Uterus (tissue), 4 donors: Measurements from ENCODE around the gene CARNS1. TPM values are rescaled to one million over a fixed set of nuclear protein-coding genes. Genes with fewer than 3 reads are reported as not detected.

ENCODE experiments used
- DNase-seq, 2 donors: peaks; one replicate each; pipeline ENCODE4 v3.0.0-alpha.2; 2019 to 2020
- H3K27ac ChIP-seq, 2 donors: fragments of 200-600 bp; sonication (generic); 1 replicate in 1 of 2; 2 replicates in 1 of 2; pipeline ENCODE4 v1.5.1; 2016 to 2018
- H3K27me3 ChIP-seq, 2 donors: fragments of 200-600 bp; sonication (generic); one replicate each; pipeline ENCODE4 v1.5.1; 2018 to 2019; ENCODE audit warnings: control low read depth in 1 of 2
- H3K36me3 ChIP-seq, 2 donors: fragments of 200-600 bp; sonication (generic); one replicate each; pipeline ENCODE4 v1.5.1; 2019; ENCODE audit warnings: control low read depth in 1 of 2
- H3K4me1 ChIP-seq, 2 donors: fragments of 200-600 bp; sonication (generic); one replicate each; pipeline ENCODE4 v1.5.1; 2018 to 2019; ENCODE audit warnings: control low read depth in 1 of 2
- H3K4me3 ChIP-seq, 2 donors: fragments of 200-600 bp; sonication (generic); 1 replicate in 1 of 2; 2 replicates in 1 of 2; pipeline ENCODE4 v1.5.1; 2018 to 2019; ENCODE audit warnings: mild to moderate bottlenecking in 1 of 2
- H3K9me3 ChIP-seq, 2 donors: fragments of 200-600 bp; sonication (generic); one replicate each; pipeline ENCODE4 v1.5.1; 2019; ENCODE audit warnings: control low read depth in 1 of 2
- CTCF ChIP-seq, 4 experiments: fragments of 200-600 bp in 2 of 4; fragments of 450-650 bp in 2 of 4; sonication (generic) in 2 of 4; IDR thresholded peaks; one replicate each; pipeline ENCODE4 v1.5.1; 2016 to 2019; ENCODE audit warnings: antibody characterized with exemption in 4 of 4, mild to moderate bottlenecking in 2 of 4, moderate library complexity in 1 of 4
- POLR2A ChIP-seq, 2 donors: fragments of 450-650 bp; IDR thresholded peaks; one replicate each; pipeline ENCODE4 v1.6.1; 2016; ENCODE audit warnings: antibody characterized with exemption in 2 of 2, mild to moderate bottlenecking in 1 of 2, moderate library complexity in 1 of 2
- intact Hi-C: fragments of 100-400 bp; cut with DNase I; formaldehyde crosslinking; loops from one replicate; pipeline ENCODE4 v1.15.1; 2023; ENCODE audit warnings: low total_unique reads
- total RNA-seq, 4 donors: library from RNA; depleted of rRNA in 3 of 4; stranded (reverse); fragments of >200 nt in 3 of 4; gene quantifications; one replicate each; pipeline versions ENCODE4 v1.1.0 to v1.2.4, GENCODE V29; 2014 to 2023
- donor health status: DM: yes; HTN: yes; CAD: no.

The CARNS1 gene
- total RNA-seq, 4 donors from 2014 or later, result 0.76 to 3.3 TPM; not detected in 2

GRCh38 chr11:67442504-67443404 lies 27.3 kb downstream of the CARNS1 start:
- intact Hi-C loops, result no loop called here
- DNase-seq, result no peak
- TF ChIP-seq POLR2A (IDR thresholded peaks at IDR 0.05), result no peak
- TF ChIP-seq CTCF (IDR thresholded peaks at IDR 0.05), result no peak
- H3K36me3 ChIP-seq, result no peaks in the 10 kb centered on the region
- H3K27me3 ChIP-seq, result no peaks in the 10 kb centered on the region
- no peaks in the 10 kb centered on the region for H3K9me3 ChIP-seq
- no peaks in the 10 kb centered on the region for H3K4me1 ChIP-seq
- peak overlapping the region; percentile 94 to 99 for H3K27ac ChIP-seq
- H3K4me3 ChIP-seq, result peak overlapping the region; percentile 45 to 93

- DNase-seq, result no peak
- Histone ChIP-seq H3K4me3 (no peak overlapping the region), H3K36me3 (no peaks in the 10 kb centered on the region), H3K9me3 (no peaks in the 10 kb centered on the region), H3K27me3 (no peaks in the 10 kb centered on the region), H3K27ac (no peak overlapping the region), H3K4me1 (no peaks in the 10 kb centered on the region)
- TF ChIP-seq CTCF (IDR thresholded peaks at IDR 0.05), result no peak
- intact Hi-C loops, result no loop called here
Observed at GRCh38 chr11:67445515-67445914, 30.0 kb downstream of the CARNS1 start.

- Histone ChIP-seq H3K27me3 (no peaks in the 10 kb centered on the region), H3K4me3 (no peak overlapping the region), H3K27ac (no peak overlapping the region), H3K4me1 (no peaks in the 10 kb centered on the region), H3K9me3 (no peaks in the 10 kb centered on the region), H3K36me3 (no peaks in the 10 kb centered on the region)
- intact Hi-C loops, result no loop called here
- no peak for DNase-seq
- TF ChIP-seq POLR2A (IDR thresholded peaks at IDR 0.05) (no peak), CTCF (IDR thresholded peaks at IDR 0.05) (no peak)
Observed at GRCh38 chr11:67448220-67448609, 32.7 kb downstream of the CARNS1 start.

- H3K36me3 ChIP-seq, result no peaks in the 10 kb centered on the region
- H3K27me3 ChIP-seq, result no peaks in the 10 kb centered on the region
- no peak overlapping the region for H3K27ac ChIP-seq
- intact Hi-C loops, result no loop called here
- H3K4me1 ChIP-seq, result no peaks in the 10 kb centered on the region
- TF ChIP-seq POLR2A (IDR thresholded peaks at IDR 0.05) (no peak), CTCF (IDR thresholded peaks at IDR 0.05) (no peak)
- no peak for DNase-seq
- no peak overlapping the region for H3K4me3 ChIP-seq
- no peaks in the 10 kb centered on the region for H3K9me3 ChIP-seq
Observed at GRCh38 chr11:67449116-67449844, 33.8 kb downstream of the CARNS1 start.
